Stimulated activated CD8-positive, alpha-beta memory T cell treated with anti-CD3 and anti-CD28 coated beads, Interleukin-7, amount 100 ng/mL, for 24 hours (primary cell): ENCODE data around the gene EDC3.
"Not testable (repeated sequence)": the region's sequence is repeated elsewhere in the genome, so short reads cannot be mapped to it uniquely, and the experiment has no call there.

Experiments
- DNase-seq: peaks from one replicate; pipeline ENCODE4 v3.0.0-alpha.2; 2020; ENCODE audit warnings: low read depth

Gene EDC3

DNA sequence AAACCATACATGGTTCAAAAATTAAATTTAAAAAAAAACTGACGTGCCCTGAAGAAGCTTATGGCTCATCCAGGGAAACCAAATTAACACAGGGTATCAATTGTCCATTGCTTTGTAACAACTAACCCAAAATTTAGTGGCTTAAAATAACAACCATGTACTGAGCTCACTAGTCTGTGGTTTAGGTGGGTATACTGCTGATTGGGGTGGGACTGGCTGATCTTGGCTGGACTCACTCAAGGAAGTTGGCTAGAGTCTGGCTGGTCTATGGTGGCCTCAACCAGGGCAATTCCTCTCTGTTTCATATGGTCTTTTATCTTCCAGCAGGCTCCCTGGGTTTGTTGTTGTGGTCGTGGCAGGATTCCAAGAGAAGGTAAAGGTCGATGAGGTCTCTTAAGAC lies 14.1 kb upstream of the EDC3 start:
- no peak for DNase-seq

DNA sequence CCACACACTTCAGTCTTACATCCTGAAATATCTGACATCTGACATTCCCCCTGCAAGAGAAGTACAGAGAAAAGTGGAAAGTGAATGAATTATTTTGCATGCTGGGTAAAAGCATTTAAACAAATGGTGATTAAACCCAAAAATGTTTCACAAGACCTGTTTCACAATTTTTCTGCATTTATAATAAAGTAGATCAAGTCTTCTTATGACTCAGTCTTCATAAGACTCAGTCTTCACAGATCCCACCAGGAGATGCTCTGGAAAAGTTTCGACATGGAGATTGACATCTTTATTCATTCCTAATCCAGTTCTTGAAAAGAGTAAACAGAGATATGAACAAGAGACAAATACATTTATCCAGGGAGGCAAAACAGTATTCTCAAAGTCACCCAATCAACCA lies 13.2 kb upstream of the EDC3 start:
- DNase-seq: no peak

DNA sequence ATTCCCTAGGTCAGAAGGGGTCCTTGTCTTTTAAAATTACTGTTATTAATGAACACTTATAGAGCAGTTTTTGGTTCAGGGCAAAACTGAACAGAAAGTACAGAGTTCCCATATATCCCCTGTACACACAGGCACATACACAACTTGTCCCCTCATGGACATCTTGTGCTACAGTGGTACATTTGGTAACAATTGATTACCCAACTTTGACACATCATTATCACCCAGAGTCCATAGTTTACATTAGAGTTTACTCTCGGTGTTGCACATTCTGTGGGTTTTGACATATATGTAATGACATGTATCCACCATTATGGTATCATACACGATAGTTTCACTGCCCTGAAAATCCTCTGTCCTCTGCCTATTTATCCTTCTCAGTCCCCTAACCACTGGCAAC lies 984 bp upstream of the EDC3 start:
- no peak for DNase-seq

DNA sequence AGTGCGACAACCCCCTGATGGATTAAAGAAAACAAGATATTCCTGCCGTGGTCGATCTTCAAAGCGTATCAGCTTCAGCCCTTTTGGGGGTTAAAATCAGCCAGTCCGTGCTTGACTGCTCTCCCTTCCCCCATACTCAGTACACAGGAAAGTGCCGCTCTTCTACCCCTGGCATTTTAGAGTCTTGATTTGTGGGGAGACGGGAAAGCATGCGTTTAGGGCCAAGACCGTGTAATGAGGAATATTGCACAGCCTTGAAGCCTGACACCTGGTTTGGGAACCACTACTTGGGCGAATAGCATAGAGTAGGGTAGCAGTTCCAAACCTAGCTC lies 540 bp upstream of the EDC3 start:
- DNase-seq: no peak

DNA sequence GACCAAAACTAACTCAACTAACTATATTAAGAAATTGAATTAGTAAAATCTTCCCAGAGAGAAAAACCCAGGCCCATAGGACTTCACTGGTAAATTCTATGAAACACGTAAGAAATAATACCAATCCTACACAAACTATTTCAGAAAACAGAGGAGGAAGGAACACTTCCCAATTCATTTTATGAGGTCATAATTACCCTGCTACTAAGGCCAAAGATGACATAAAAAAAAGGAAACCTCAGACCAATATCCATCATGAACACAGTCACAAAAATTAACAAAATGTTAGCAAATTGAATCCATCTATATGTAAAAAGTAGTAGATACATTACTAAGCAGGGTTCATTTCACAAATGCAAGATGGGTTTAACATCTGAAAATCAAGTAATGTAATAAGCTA lies 3.5 kb downstream of the EDC3 start:
- DNase-seq: no peak

DNA sequence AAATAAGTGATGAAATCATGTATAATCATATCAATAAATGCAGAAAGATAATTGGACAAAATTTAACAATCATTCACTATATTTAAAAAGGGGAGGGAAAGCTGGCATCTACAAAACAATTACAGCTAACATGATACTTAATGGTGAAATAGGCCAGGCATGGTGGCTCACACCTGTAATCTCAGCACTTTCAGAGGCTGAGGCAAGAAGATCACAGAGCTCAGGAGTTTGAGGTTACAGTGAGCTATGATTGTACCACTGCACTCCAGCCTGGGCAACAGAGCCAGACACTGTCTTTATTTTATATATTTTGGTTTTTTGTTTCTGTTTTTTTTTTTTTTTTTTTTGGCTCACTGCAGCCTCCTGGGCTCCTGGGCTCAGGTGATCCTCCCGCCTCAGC lies 12.1 kb downstream of the EDC3 start:
- no peak for DNase-seq

DNA sequence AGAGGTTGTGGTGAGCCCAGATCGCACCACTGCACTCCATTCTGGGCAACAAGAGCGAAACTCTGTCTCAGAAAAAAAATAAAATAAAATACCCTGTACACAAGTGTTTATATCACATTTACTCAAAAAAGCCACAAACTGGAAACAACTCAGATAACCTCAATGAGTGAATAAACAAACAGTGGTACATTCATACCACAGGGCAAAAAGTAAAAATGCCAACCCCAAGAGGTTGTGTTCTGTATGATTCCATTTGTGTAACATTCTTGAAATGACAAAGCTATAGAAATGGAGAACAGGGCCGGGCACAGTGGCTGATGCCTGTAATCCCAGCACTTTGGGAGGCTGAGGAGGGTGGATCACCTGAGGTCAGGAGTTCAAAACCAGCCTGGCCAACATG lies 12.9 kb downstream of the EDC3 start:
- DNase-seq: no peak

DNA sequence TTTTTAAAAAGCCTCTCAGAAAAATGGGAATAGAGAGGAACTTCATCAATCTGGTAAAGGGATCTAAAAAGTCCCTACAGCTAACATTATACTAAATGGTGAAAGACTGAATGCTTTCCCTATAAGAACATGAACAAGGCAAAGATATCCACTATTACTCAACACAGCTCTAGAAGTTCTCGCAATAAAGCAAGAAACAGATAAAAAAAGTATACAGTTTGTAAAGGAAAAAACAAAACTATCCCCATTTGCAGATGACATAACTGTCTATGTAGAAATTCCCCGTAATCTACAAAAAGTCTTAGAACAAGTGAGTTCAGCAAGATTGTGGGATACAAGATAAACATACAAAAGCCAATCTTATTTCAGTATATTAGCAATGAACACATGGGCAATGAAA lies 15.4 kb downstream of the EDC3 start:
- DNase-seq: no peak

- DNase-seq: no peak
Measured at GRCh38 chr15:74676801-74677200, 19.0 kb downstream of the EDC3 start.

- no peak for DNase-seq
Measured at GRCh38 chr15:74674161-74674560, 21.7 kb downstream of the EDC3 start.

DNA sequence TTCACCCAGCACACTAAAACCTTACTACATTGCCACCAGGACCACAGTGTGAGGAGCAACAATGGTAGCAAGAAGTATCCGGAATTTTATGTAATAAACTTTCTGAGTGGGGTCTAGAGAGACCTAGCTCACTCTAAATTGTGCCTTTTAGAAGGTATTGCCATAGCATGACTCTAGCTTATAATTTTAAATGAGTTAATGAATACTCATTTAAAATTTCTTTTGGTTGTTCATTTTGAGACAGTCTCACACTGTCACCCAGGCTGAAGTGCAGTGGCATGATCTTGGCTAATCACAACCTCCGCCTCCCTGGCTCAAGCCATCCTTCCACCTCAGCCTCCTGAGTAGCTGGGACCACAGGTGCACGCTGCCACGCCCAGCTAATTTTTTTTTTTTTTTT lies 26.2 kb downstream of the EDC3 start:
- no peak for DNase-seq

DNA sequence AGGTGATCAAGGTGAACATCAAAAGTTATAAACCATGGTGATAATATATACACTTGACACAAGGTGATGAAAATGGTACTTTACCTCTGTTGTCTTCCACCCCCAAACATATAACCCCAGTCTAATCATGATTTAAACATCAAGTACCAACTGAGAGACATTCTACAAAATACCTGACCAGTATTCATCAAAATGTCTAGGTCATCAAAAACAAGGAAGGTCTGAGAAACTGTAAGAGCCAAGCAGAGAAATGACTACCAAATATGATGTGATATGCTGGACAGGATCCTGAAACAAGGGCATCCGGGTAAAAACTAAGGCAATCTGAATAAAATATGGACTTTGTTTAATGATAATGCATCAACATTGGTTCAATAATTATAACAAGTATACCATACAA lies 27.8 kb downstream of the EDC3 start:
- DNase-seq: no peak

- DNase-seq: no peak
Measured at GRCh38 chr15:74664670-74665069, 31.2 kb downstream of the EDC3 start.

DNA sequence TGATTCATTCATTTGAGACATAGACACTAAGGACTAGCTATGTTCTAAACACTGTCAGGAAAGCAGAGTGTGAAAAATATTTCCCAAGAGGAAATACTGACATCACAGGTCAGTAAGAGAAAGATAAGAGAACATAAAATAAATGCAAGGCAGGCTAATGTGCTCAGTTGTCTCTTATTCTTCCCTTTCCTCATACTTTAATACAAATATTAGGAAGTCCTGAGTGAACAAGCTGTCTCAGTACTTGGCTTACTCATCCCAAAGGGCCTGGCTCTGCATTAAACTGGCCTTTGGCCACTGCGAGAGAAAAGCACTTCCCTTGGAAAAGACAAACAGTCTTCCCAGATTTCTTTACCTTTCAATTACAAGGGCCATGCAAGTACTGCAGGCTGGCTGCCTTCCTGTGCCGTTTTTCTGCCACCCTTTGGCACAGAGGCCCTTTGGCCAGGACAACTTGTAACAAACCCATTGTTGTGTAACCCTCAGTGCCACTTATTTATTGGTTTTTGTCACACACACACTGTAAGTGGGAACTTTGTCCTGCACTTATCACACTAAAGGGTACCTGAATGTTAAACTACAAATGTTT lies 31.7 kb downstream of the EDC3 start:
- no peak for DNase-seq

- DNase-seq: no peak
Measured at GRCh38 chr15:74663303-74664027, 32.4 kb downstream of the EDC3 start.

GRCh38 chr15:74662064-74662860 lies 33.6 kb downstream of the EDC3 start:
- no peak for DNase-seq

- DNase-seq: not testable (repeated sequence)
Measured at GRCh38 chr15:74661280-74661679, 34.5 kb downstream of the EDC3 start.

DNA sequence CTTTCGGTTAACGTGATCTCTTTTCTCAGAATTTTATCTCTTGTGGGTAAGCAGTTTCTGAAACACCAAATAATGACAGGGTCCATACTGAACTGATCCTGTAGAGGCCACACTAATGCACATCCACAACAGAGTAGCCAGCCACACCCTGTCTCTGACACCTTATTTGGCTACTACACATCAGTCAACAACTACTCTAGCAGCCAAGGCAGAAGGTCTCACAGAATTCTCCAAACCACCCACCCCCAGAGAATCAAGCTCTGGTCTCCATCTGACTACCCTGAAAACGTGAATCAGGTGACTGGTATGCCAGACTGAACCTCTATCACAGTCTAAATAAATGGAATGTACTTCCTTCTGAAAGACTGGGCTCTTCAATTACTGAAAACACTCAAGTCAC lies 38.0 kb downstream of the EDC3 start:
- no peak for DNase-seq

- DNase-seq: no peak
Measured at GRCh38 chr15:74656935-74657535, 38.8 kb downstream of the EDC3 start.

DNA sequence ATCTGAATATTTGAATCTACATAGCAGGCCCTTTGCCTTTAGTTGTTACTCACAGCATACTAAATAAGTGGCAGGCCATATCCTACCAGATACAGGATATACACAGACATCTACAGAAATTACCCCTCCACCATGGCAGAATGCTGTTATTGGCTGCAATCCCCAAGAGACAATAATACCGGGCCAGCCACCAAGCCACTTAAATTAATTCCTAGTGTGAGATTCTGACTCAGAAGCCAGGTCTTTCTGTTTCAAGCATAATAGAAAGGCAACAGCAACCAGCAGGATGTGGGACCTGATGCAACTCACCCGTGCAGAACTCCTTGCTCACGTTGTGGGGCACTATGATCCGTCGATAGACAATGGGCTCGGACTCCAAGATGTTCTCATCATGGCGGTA lies 40.4 kb downstream of the EDC3 start:
- DNase-seq: no peak

DNA sequence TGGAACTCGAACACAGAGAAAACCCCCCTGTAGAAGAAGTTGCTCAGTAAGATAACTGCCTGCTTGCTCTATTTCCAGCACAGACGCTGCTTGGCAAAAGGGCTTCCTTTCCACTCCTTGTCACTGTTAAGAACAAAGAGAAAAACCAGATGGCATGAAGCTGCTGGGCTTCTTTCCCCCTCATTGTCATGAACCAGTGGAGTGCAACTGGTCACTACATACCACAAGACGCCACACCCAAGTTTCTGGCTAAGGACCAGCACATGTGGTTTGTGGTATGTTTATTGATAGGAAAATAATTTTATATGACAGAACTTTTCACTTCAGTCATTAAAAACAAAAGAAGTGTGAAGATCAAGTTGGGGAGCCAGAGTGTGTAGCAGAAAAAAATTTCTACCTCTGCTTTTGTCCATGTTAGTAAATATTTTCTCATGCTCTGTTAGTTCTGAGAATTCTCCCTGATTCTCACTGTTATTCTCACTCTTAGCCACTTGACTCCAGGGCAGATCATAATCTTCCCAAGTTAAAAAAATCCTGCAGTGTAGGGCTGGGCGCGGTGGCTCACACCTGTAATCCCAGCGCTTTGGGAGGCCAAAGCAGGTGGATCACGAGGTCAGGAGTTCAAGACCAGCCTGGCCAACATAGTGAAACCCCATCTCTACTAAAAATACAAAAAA lies 42.3 kb downstream of the EDC3 start:
- DNase-seq: no peak

DNA sequence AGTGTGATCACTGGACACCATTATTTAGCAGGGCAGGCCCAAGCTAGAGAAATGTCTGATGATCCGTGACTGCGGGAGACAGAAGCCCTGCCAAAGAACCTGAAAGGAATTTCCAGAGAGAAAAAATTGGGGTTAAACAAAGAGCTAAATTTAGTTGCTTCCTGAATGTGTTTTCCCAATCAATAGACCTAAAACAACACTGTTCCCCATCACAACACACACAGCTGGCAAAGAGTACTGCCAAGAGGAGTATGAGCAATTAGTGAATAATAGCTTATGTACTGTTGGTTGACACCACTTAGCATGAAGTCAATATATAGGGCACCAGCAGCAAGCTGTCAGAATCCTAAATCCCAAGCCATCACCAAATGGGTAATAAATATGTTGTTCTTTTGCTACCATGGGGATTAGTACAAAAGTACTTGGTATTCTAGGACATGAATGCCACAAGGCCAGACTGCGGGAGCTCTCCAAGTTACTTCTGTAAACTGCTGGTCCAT lies 44.5 kb downstream of the EDC3 start:
- no peak for DNase-seq
